Thyroid gland (tissue), 4 donors: Measurements from ENCODE around the gene CETN3.

Experiments used
- POLR2A ChIP-seq, 2 donors: fragments of 450-650 bp; IDR thresholded peaks; one replicate each; pipeline ENCODE4 v1.6.1; 2017; ENCODE audit warnings: antibody characterized with exemption in 2 of 2, mild to moderate bottlenecking in 2 of 2, moderate library complexity in 1 of 2
- TF ChIP-seq, protein P1 (sequence below), 6 experiments: fragments of 200-600 bp in 3 of 6; fragments of 450-650 bp in 3 of 6; sonication (generic) in 3 of 6; IDR thresholded peaks; one replicate each; pipeline ENCODE4 v1.5.1; 2016 to 2019; ENCODE audit warnings: antibody characterized with exemption in 6 of 6, mild to moderate bottlenecking in 2 of 6, inconsistent platforms in 1 of 6, moderate library complexity in 1 of 6

DNA sequence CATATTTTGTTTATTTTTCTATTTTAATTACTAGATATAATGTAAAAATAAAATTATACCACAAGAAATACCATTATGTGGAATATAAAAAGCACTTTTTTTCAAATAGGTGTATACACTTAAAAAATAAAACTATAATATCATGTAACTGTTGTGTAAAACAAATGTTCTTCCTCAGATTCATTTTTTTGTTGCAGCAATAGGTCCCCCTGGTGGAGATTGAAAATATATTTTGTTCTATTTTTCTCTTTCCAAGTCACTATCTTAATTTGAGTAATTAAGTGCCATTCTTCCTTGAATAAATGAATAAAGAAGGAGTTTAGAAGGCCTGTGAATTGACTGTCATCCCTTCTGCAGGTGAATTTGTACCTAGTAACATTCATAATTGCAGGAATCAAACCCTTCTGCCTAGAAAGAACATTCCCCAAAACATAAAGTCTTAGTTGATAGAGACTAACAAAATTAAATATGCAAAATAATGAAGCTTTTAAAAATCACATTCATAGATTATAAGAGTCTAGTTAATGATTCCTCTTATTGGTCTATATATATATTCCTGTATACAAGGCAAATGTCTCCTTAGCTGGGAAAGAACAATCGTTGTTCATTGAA, 23.4 kb downstream of the CETN3 start:
- TF ChIP-seq, protein P1, sequence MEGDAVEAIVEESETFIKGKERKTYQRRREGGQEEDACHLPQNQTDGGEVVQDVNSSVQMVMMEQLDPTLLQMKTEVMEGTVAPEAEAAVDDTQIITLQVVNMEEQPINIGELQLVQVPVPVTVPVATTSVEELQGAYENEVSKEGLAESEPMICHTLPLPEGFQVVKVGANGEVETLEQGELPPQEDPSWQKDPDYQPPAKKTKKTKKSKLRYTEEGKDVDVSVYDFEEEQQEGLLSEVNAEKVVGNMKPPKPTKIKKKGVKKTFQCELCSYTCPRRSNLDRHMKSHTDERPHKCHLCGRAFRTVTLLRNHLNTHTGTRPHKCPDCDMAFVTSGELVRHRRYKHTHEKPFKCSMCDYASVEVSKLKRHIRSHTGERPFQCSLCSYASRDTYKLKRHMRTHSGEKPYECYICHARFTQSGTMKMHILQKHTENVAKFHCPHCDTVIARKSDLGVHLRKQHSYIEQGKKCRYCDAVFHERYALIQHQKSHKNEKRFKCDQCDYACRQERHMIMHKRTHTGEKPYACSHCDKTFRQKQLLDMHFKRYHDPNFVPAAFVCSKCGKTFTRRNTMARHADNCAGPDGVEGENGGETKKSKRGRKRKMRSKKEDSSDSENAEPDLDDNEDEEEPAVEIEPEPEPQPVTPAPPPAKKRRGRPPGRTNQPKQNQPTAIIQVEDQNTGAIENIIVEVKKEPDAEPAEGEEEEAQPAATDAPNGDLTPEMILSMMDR (IDR thresholded peaks at IDR 0.05), result peak in 3 of 6 experiments; percentile 46 to 61 (median 58)
- no peak for TF ChIP-seq POLR2A (IDR thresholded peaks at IDR 0.05)
